Right atrium auricular region (tissue), 2 donors: ENCODE data around the gene RBBP8. TPM values are rescaled to one million over a fixed set of nuclear protein-coding genes. Genes with fewer than 3 reads are reported as not detected.

Experiments used
- DNase-seq: peaks from one replicate; pipeline ENCODE4 v3.0.0-alpha.2; 2019; ENCODE audit warnings: low spot score
- H3K27ac ChIP-seq, 2 donors: fragments of 200-600 bp; sonication (generic); 1 replicate in 1 of 2; 2 replicates in 1 of 2; pipeline ENCODE4 v1.5.1; 2016 to 2019
- H3K27me3 ChIP-seq, 2 donors: fragments of 200-600 bp; sonication (generic); one replicate each; pipeline versions ENCODE4 v1.5.1 to v1.6.0; 2017 to 2019
- H3K36me3 ChIP-seq: fragments of 200-600 bp; sonication (generic); one replicate; pipeline ENCODE4 v1.5.1; 2016
- H3K4me1 ChIP-seq, 2 donors: fragments of 200-600 bp; sonication (generic); one replicate each; pipeline versions ENCODE4 v1.5.1 to v1.6.0; 2017 to 2019
- H3K4me3 ChIP-seq, 2 donors: fragments of 200-600 bp; sonication (generic); 1 replicate in 1 of 2; 2 replicates in 1 of 2; pipeline ENCODE4 v1.5.1; 2017 to 2019; ENCODE audit warnings: mild to moderate bottlenecking in 1 of 2, moderate library complexity in 1 of 2
- H3K9me3 ChIP-seq, 2 donors: fragments of 200-600 bp; sonication (generic); one replicate each; pipeline ENCODE4 v1.5.1; 2019
- total RNA-seq, 2 donors: library from RNA; depleted of rRNA; stranded (reverse); fragments of >200 nt; gene quantifications; one replicate each; pipeline ENCODE4 v1.1.0, GENCODE V29; 2016
- TF ChIP-seq, protein P1 (sequence below), 2 donors: fragments of 200-600 bp; sonication (generic); IDR thresholded peaks; one replicate each; pipeline ENCODE4 v1.5.1; 2019; ENCODE audit warnings: antibody characterized with exemption in 2 of 2

Gene RBBP8
- total RNA-seq, 2 donors from 2014 or later, result 7.2 to 7.6 TPM

DNA sequence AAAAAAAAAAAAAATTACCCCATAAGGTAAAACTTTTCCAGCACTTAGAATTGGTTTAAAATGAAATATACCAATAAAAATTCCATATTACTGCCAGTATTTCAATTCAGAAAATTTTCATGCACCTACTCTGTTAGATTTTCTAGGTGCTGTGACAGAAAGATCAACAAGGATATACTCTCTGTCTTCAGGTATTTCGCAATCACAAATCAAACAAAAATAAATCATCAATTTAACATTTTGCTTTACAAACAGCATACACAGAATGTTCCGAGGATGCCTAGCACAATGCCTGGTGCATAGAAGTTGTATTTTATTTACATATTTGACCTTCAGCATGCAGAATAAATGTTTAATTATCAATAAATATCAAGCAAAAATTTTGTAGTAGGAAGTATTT, 66.5 kb downstream of the RBBP8 start:
- no peak overlapping the region for H3K27ac ChIP-seq
- H3K4me1 ChIP-seq, result no peaks in the 10 kb centered on the region
- H3K27me3 ChIP-seq, result no peaks in the 10 kb centered on the region
- H3K36me3 ChIP-seq, result no peaks in the 10 kb centered on the region
- no peak overlapping the region for H3K4me3 ChIP-seq
- H3K9me3 ChIP-seq, result no peaks in the 10 kb centered on the region
- TF ChIP-seq, protein P1, sequence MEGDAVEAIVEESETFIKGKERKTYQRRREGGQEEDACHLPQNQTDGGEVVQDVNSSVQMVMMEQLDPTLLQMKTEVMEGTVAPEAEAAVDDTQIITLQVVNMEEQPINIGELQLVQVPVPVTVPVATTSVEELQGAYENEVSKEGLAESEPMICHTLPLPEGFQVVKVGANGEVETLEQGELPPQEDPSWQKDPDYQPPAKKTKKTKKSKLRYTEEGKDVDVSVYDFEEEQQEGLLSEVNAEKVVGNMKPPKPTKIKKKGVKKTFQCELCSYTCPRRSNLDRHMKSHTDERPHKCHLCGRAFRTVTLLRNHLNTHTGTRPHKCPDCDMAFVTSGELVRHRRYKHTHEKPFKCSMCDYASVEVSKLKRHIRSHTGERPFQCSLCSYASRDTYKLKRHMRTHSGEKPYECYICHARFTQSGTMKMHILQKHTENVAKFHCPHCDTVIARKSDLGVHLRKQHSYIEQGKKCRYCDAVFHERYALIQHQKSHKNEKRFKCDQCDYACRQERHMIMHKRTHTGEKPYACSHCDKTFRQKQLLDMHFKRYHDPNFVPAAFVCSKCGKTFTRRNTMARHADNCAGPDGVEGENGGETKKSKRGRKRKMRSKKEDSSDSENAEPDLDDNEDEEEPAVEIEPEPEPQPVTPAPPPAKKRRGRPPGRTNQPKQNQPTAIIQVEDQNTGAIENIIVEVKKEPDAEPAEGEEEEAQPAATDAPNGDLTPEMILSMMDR (IDR thresholded peaks at IDR 0.05), result no peak
- no peak for DNase-seq

DNA sequence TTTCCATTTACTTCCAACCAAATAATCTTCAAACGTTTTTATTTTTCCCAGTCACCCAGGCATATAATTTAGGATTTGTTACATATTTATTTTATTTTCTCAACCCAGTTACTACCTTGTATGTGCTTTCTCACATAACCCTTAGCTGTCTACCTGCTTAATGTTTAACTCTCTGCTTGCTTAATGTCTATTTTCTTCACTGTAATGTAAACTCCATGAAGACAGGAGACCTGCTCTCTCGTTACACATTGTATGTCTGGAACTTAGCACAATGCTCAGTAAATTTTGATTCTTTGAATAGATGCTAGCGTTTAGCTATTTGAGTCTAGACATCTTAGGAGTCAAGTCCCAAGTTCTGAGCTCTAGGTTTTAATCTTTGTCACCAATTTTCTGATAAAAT, 70.2 kb downstream of the RBBP8 start:
- no peak overlapping the region for H3K4me3 ChIP-seq
- H3K36me3 ChIP-seq, result no peaks in the 10 kb centered on the region

DNA sequence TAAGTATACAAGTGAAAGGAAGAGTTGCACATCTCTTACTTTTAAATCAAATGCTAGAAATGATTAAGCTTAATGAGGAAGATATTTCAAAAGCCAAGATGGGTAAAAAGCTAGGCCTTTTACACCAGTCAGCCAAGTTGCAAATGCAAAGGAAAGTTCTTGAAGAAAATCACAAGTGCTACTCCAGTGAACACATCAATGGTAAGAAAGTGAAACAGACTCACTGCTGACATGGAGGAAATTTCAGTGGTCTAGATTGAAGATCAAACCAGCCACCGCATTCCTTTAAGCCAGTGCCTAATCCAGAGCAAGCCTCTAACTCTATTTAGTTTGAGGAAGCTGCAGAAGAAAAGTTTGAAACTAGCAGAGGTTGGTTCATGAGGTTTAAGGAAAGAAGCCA, 79.1 kb downstream of the RBBP8 start:
- TF ChIP-seq, protein P1 (IDR thresholded peaks at IDR 0.05), result no peak

More for the DNA sequence above, 70.2 kb downstream of the RBBP8 start:
- Histone ChIP-seq H3K27me3 (no peaks in the 10 kb centered on the region), H3K4me1 (no peaks in the 10 kb centered on the region), H3K27ac (no peak overlapping the region), H3K9me3 (no peaks in the 10 kb centered on the region)
- TF ChIP-seq, protein P1 (IDR thresholded peaks at IDR 0.05), result no peak
- DNase-seq, result no peak

DNA sequence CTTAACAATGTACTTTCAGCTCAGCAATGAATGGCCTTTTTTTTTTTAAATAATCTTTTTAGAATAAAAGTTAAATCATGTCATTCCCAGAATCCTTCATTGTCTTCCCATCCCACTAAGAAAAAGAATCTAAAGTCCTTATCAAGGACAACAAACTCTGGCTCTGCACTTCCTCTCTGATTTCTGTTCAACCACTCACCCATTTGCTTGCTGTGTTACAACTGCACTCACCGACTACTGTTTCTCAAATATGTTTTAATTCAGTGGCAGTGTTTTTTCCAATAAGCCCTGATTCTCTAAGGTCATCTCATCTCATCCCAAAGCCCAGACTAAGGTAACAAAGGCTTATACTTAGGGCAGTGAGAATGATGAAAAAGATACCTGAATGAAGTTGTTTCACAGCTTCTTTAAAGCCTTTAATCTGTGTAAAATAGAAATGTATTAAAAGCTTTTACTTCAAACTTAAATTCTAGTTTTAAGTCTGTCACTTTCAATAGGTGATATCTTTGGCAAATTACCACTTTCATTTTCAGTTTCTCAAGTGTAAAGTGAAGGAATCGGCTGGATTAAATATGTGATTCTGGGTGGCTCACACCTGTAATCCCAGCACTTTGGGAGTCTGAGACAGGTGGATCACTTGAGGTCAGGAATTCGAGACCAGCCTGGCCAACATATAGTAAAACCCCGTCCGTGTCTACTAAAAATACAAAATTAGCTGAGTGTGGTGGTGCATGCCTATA, 87.6 kb downstream of the RBBP8 start:
- TF ChIP-seq, protein P1 (IDR thresholded peaks at IDR 0.05), result no peak
- no peak overlapping the region for H3K4me3 ChIP-seq
- H3K27me3 ChIP-seq, result no peaks in the 10 kb centered on the region
- H3K27ac ChIP-seq, result no peak overlapping the region
- H3K36me3 ChIP-seq, result no peaks in the 10 kb centered on the region
- H3K9me3 ChIP-seq, result no peaks in the 10 kb centered on the region
- DNase-seq, result no peak
- no peaks in the 10 kb centered on the region for H3K4me1 ChIP-seq

More for the DNA sequence above, 79.1 kb downstream of the RBBP8 start:
- H3K4me3 ChIP-seq, result no peak overlapping the region
- H3K27me3 ChIP-seq, result no peaks in the 10 kb centered on the region
- H3K27ac ChIP-seq, result no peak overlapping the region
- H3K9me3 ChIP-seq, result no peaks in the 10 kb centered on the region
- no peaks in the 10 kb centered on the region for H3K4me1 ChIP-seq
- DNase-seq, result no peak
- no peaks in the 10 kb centered on the region for H3K36me3 ChIP-seq

DNA sequence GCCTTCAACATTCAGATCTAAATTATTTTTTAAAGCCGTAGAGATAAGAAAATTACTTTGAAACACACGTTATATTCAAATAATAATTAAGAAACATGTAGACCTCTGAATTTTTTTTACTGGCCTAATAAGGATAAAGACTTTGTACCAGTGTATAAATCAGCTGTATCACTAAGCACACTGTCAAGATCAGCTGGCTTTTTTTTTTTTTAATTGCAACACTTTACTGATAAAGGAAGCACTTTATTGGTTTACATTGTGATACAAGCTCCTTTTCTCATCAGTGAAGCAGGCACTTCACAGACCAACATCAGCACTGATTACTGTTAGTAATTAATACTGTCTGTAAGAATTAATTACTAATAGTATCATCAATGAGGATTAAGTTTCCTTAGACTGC, 88.5 kb downstream of the RBBP8 start:
- no peaks in the 10 kb centered on the region for H3K4me1 ChIP-seq
- H3K4me3 ChIP-seq, result no peak overlapping the region
- no peak for DNase-seq
- H3K27ac ChIP-seq, result no peak overlapping the region
- no peaks in the 10 kb centered on the region for H3K9me3 ChIP-seq
- H3K36me3 ChIP-seq, result no peaks in the 10 kb centered on the region
- TF ChIP-seq, protein P1 (IDR thresholded peaks at IDR 0.05), result no peak
- H3K27me3 ChIP-seq, result no peaks in the 10 kb centered on the region
